Esophagus muscularis mucosa (tissue), 4 donors: Measurements from ENCODE around the gene ZNF202. TPM values are rescaled to one million over a fixed set of nuclear protein-coding genes. Genes with fewer than 3 reads are reported as not detected.
"Not testable (repeated sequence)": the region's sequence is repeated elsewhere in the genome, so short reads cannot be mapped to it uniquely, and the experiment has no call there.

Source experiments
- DNase-seq: peaks from one replicate; pipeline ENCODE4 v3.0.0-alpha.2; 2017; ENCODE audit errors: extremely low spot score
- H3K27ac ChIP-seq, 4 donors: fragments of 200-600 bp; sonication (generic); replicated peaks in 1 of 4; 1 replicate in 3 of 4; 2 replicates in 1 of 4; pipeline ENCODE4 v1.5.1; 2016 to 2019; ENCODE audit warnings: mild to moderate bottlenecking in 1 of 4
- H3K27me3 ChIP-seq, 4 donors: fragments of 200-600 bp; sonication (generic); one replicate each; pipeline versions ENCODE4 v1.5.1 to v1.6.0; 2016 to 2019
- H3K36me3 ChIP-seq, 4 donors: fragments of 200-600 bp; sonication (generic); one replicate each; pipeline ENCODE4 v1.5.1; 2016 to 2019
- H3K4me1 ChIP-seq, 4 donors: fragments of 200-600 bp; sonication (generic); one replicate each; pipeline ENCODE4 v1.5.1; 2016 to 2019
- H3K4me3 ChIP-seq, 4 donors: fragments of 200-600 bp; sonication (generic); 1 replicate in 2 of 4; 2 replicates in 2 of 4; pipeline ENCODE4 v1.5.1; 2016 to 2019; ENCODE audit warnings: mild to moderate bottlenecking in 4 of 4, moderate library complexity in 1 of 4
- H3K9me3 ChIP-seq, 4 donors: fragments of 200-600 bp; sonication (generic); 1 replicate in 3 of 4; 2 replicates in 1 of 4; pipeline ENCODE4 v1.5.1; 2016 to 2019
- EP300 ChIP-seq: sonication (generic); formaldehyde crosslinking; IDR thresholded peaks from one replicate; pipeline ENCODE4 v1.6.1; 2017; ENCODE audit warnings: antibody characterized with exemption
- POLR2A ChIP-seq: fragments of 450-650 bp; IDR thresholded peaks from one replicate; pipeline ENCODE4 v1.6.1; 2017; ENCODE audit warnings: antibody characterized with exemption, moderate library complexity, mild to moderate bottlenecking, low read depth
- POLR2AphosphoS5 ChIP-seq, 2 donors: sonication (generic); formaldehyde crosslinking; IDR thresholded peaks; one replicate each; pipeline ENCODE4 v1.6.1; 2017; ENCODE audit warnings: antibody characterized with exemption in 2 of 2
- WGBS: methylation state at CpG from one replicate; pipeline ENCODE4 v1.1.5; 2018; 5-methylcytosine and 5-hydroxymethylcytosine counted together
- intact Hi-C: fragments of 100-400 bp; cut with DNase I; formaldehyde crosslinking; loops from one replicate; pipeline ENCODE4 v1.15.1; 2023
- total RNA-seq, 4 donors: library from RNA; depleted of rRNA; stranded (reverse); fragments of >200 nt; gene quantifications; one replicate each; pipeline versions ENCODE4 v1.1.0 to v1.2.1, GENCODE V29; 2016
- TF ChIP-seq, protein P1 (sequence below), 3 experiments: fragments of 200-600 bp in 2 of 3; fragments of 450-650 bp in 1 of 3; sonication (generic) in 2 of 3; IDR thresholded peaks; one replicate each; pipeline ENCODE4 v1.5.1; 2017 to 2019; ENCODE audit warnings: antibody characterized with exemption in 3 of 3, mild to moderate bottlenecking in 2 of 3, moderate library complexity in 1 of 3

The ZNF202 gene
- total RNA-seq, 4 donors from 2014 or later: 4.4 to 8.6 (median 7.4) TPM

DNA sequence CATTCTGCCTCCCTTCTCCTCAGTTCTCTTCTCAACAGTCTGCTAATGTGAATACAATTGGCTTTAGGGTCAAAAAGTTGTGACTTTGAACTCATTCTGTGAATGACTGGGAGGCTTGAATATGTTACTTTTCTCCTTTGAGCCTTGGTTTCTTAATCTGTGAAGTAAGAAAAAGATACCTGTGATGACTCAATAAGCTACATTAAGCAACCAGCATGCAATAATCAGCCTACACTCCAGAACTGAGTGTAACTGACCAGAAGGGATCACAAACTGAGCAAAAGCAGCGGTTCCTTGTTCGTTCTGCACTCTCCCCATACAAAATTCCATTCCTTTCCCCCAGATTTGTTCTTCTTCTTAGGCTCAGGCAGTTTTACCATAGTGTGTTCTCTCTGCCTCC lies 23.4 kb downstream of the ZNF202 start:
- whole genome bisulfite sequencing: 95% methylated on average over 2 of the region's 2 CpGs
- no peaks in the 10 kb centered on the region for H3K36me3 ChIP-seq
- no peak overlapping the region for H3K27ac ChIP-seq
- peaks cover 0 to 9% (median 0%) of the 10 kb centered on the region in 4 donors for H3K27me3 ChIP-seq
- H3K4me3 ChIP-seq: no peak overlapping the region
- TF ChIP-seq EP300: no peak
- TF ChIP-seq, protein P1, sequence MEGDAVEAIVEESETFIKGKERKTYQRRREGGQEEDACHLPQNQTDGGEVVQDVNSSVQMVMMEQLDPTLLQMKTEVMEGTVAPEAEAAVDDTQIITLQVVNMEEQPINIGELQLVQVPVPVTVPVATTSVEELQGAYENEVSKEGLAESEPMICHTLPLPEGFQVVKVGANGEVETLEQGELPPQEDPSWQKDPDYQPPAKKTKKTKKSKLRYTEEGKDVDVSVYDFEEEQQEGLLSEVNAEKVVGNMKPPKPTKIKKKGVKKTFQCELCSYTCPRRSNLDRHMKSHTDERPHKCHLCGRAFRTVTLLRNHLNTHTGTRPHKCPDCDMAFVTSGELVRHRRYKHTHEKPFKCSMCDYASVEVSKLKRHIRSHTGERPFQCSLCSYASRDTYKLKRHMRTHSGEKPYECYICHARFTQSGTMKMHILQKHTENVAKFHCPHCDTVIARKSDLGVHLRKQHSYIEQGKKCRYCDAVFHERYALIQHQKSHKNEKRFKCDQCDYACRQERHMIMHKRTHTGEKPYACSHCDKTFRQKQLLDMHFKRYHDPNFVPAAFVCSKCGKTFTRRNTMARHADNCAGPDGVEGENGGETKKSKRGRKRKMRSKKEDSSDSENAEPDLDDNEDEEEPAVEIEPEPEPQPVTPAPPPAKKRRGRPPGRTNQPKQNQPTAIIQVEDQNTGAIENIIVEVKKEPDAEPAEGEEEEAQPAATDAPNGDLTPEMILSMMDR (IDR thresholded peaks at IDR 0.05): no peak
- no peak for TF ChIP-seq POLR2AphosphoS5 (IDR thresholded peaks at IDR 0.05)
- no peak for TF ChIP-seq POLR2A
- no peak for DNase-seq
- no peaks in the 10 kb centered on the region for H3K4me1 ChIP-seq
- no peaks in the 10 kb centered on the region for H3K9me3 ChIP-seq
- intact Hi-C loops: no loop called here

GRCh38 chr11:123712627-123713026 lies 28.8 kb downstream of the ZNF202 start:
- intact Hi-C loops, H3K27ac ChIP-seq, H3K4me3 ChIP-seq, H3K36me3 ChIP-seq, DNase-seq, H3K4me1 ChIP-seq, H3K9me3 ChIP-seq: not testable (repeated sequence)
- peaks cover 0 to 20% (median 0%) of the 10 kb centered on the region in 4 donors for H3K27me3 ChIP-seq
- 86% methylated on average over 3 of the region's 3 CpGs for WGBS

DNA sequence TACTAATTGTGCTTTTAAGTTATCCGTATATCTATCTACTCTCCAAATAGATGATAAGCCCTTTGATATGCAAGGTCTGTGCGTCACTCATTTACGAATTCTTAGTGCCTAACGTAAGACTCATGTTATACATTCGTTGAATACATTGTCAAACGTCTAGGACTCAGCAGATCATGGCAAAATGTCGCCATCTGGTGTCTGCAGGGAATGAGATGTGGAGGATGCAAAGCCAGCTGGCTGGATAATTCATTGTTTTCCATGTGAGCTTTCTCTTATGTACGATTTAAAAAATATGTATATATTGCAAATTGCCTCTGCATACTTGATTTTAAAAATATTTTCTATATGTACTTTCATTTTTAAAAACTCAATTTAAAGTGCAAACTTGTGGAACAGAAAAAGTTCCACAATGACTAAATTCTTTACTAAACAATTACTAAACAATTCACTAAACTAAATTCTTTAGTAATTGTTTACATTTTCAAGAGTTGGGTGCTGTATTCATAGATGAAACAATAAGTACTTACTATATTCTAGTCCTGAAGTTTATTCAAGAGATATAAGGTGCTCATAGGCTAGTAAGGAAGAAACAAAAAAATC lies 33.8 kb downstream of the ZNF202 start:
- WGBS: 8% methylated on average over 8 of the region's 8 CpGs
- Histone ChIP-seq H3K4me1 (no peaks in the 10 kb centered on the region), H3K9me3 (no peaks in the 10 kb centered on the region), H3K36me3 (no peaks in the 10 kb centered on the region), H3K27ac (no peak overlapping the region), H3K4me3 (no peak overlapping the region), H3K27me3 (peaks cover 0 to 14% (median 0%) of the 10 kb centered on the region in 4 donors)
- DNase-seq: no peak
- intact Hi-C loops: loop anchor here (1.0 kb wide), 1 partner anchor 125 kb away; no protein-coding TSS in a partner anchor
- TF ChIP-seq, protein P1 (IDR thresholded peaks at IDR 0.05): peak; percentile 54 to 62 (median 56)
- TF ChIP-seq EP300: no peak

GRCh38 chr11:123707206-123707605 lies 34.3 kb downstream of the ZNF202 start:
- peaks cover 0 to 15% (median 0%) of the 10 kb centered on the region in 4 donors for H3K27me3 ChIP-seq
- no peak overlapping the region for H3K27ac ChIP-seq
- WGBS: 94% methylated on average over 3 of the region's 3 CpGs
- no peak for DNase-seq
- intact Hi-C loops: loop anchor here (1.0 kb wide), 1 partner anchor 125 kb away; no protein-coding TSS in a partner anchor
- H3K4me3 ChIP-seq: no peak overlapping the region
- no peaks in the 10 kb centered on the region for H3K4me1 ChIP-seq
- H3K9me3 ChIP-seq: no peaks in the 10 kb centered on the region
- no peaks in the 10 kb centered on the region for H3K36me3 ChIP-seq
- no peak for TF ChIP-seq POLR2AphosphoS5 (IDR thresholded peaks at IDR 0.05)
- TF ChIP-seq, protein P1 (IDR thresholded peaks at IDR 0.05): no peak
- TF ChIP-seq EP300: no peak
- no peak for TF ChIP-seq POLR2A

GRCh38 chr11:123704341-123704740 lies 37.1 kb downstream of the ZNF202 start:
- H3K4me3 ChIP-seq: no peak overlapping the region
- WGBS: 92% methylated on average over 3 of the region's 3 CpGs
- H3K36me3 ChIP-seq: no peaks in the 10 kb centered on the region
- no peaks in the 10 kb centered on the region for H3K9me3 ChIP-seq
- H3K4me1 ChIP-seq: no peaks in the 10 kb centered on the region
- no peak for DNase-seq
- peaks cover 0 to 24% (median 0%) of the 10 kb centered on the region in 4 donors for H3K27me3 ChIP-seq
- H3K27ac ChIP-seq: no peak overlapping the region
- no peak for TF ChIP-seq POLR2A
- no peak for TF ChIP-seq POLR2AphosphoS5 (IDR thresholded peaks at IDR 0.05)
- TF ChIP-seq, protein P1 (IDR thresholded peaks at IDR 0.05): no peak
- TF ChIP-seq EP300: no peak
- intact Hi-C loops: no loop called here
